ENCODE data around the gene FAM117A. TPM values are rescaled to one million over a fixed set of nuclear protein-coding genes. Genes with fewer than 3 reads are reported as not detected.

The FAM117A gene
- total and polyA plus RNA-seq, 10 of the 15 experiments (the other 5 are each of a cell fraction or from before 2014, with no cell fraction given) = 2.1 to 29.6 (median 20.0) TPM

GRCh38 chr17:49766918-49767530 is 3.1 kb upstream of the FAM117A start:
- Histone ChIP-seq H2AFZ (ENCODE audit: control insufficient read depth, low read depth, low read length) (no peak overlapping the region), H3K4me2 (ENCODE audit: control insufficient read depth, insufficient read depth) (no peak overlapping the region), H3K4me1 (ENCODE audit: control insufficient read depth, insufficient read depth, low read length) (peaks cover 2% of the 10 kb centered on the region), H3K9me3 (replicated peaks; ENCODE audit: control insufficient read depth, insufficient read depth, low read length) (no peaks in the 10 kb centered on the region), H3K27me3 (replicated peaks in 1 of 2; ENCODE audit: control insufficient read depth in 2 of 2, insufficient read depth in 2 of 2, low read length in 1 of 2) (peaks cover 0 to 1% of the 10 kb centered on the region in 2 experiments; a peak in 1 of 4 replicates), H4K20me1 (ENCODE audit: control insufficient read depth, insufficient read depth) (no peaks in the 10 kb centered on the region; the same call in 1 of the 2 replicates), H3K36me3 (ENCODE audit: control insufficient read depth in 2 of 2, insufficient read depth in 2 of 2, low read length in 1 of 2) (no peaks in the 10 kb centered on the region), H3K4me3 (no peak overlapping the region), H3K27ac (ENCODE audit: control insufficient read depth, insufficient read depth) (no peak overlapping the region), H3K9ac (ENCODE audit: control insufficient read depth, insufficient read depth, low read length) (no peak overlapping the region), H3K79me2 (ENCODE audit: control insufficient read depth, insufficient read depth, low read length) (peaks cover 14% of the 10 kb centered on the region)
- no peak for DNase-seq (ENCODE audit: low read depth, low spot score)
- RAD21 ChIA-PET (ENCODE audit: unreplicated experiment) = interaction anchor here (0.8 to 1.4 kb wide), 3 partner anchors 17 to 58 kb away, joined by 3 to 4 read pairs (median 4); no protein-coding TSS in a partner anchor
- in situ Hi-C loops (cut with MboI) (no loop called here), intact Hi-C loops (cut with micrococcal nuclease; ENCODE audit: unreplicated experiment) (no loop called here)
- no peak for FAIRE-seq
- ATAC-seq = no peak
- CTCF ChIA-PET = interaction anchor here (1.1 to 1.6 kb wide), 2 partner anchors 14 to 352 kb away, joined by 3 to 5 read pairs; partner anchors contain the start of gene PHB1
- 39% methylated on average over 3 of the region's 3 CpGs for WGBS (ENCODE audit: insufficient coverage, insufficient replicate concordance, low lambda C conversion rate, missing lambda C conversion rate)
- TF ChIP-seq ATF2 (IDR thresholded peaks at IDR 0.05; ENCODE audit: low read length) (no peak), RFX5 (IDR thresholded peaks at IDR 0.05; ENCODE audit: low read depth, low read length) (no peak), RELA (IDR thresholded peaks at IDR 0.05; ENCODE audit: borderline replicate concordance, partially characterized antibody) (no peak), MYB (IDR thresholded peaks at IDR 0.05; ENCODE audit: borderline replicate concordance, low read depth, low read length) (no peak), MYC (IDR thresholded peaks at IDR 0.05; ENCODE audit: insufficient read depth, insufficient read length, insufficient replicate concordance, low read length, severe bottlenecking) (no peak), SPI1 (IDR thresholded peaks at IDR 0.05; ENCODE audit: borderline replicate concordance, insufficient read depth, low read depth, low read length) (no peak), ZZZ3 (IDR thresholded peaks at IDR 0.05; ENCODE audit: control insufficient read depth, insufficient read length, low read depth) (no peak), CHD4 (IDR thresholded peaks at IDR 0.05) (no peak)
- TF ChIP-seq, protein P1, sequence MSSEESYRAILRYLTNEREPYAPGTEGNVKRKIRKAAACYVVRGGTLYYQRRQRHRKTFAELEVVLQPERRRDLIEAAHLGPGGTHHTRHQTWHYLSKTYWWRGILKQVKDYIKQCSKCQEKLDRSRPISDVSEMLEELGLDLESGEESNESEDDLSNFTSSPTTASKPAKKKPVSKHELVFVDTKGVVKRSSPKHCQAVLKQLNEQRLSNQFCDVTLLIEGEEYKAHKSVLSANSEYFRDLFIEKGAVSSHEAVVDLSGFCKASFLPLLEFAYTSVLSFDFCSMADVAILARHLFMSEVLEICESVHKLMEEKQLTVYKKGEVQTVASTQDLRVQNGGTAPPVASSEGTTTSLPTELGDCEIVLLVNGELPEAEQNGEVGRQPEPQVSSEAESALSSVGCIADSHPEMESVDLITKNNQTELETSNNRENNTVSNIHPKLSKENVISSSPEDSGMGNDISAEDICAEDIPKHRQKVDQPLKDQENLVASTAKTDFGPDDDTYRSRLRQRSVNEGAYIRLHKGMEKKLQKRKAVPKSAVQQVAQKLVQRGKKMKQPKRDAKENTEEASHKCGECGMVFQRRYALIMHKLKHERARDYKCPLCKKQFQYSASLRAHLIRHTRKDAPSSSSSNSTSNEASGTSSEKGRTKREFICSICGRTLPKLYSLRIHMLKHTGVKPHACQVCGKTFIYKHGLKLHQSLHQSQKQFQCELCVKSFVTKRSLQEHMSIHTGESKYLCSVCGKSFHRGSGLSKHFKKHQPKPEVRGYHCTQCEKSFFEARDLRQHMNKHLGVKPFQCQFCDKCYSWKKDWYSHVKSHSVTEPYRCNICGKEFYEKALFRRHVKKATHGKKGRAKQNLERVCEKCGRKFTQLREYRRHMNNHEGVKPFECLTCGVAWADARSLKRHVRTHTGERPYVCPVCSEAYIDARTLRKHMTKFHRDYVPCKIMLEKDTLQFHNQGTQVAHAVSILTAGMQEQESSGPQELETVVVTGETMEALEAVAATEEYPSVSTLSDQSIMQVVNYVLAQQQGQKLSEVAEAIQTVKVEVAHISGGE (CRISPR knock-in tag; IDR thresholded peaks at IDR 0.05) = no peak
- TF ChIP-seq, protein P2, sequence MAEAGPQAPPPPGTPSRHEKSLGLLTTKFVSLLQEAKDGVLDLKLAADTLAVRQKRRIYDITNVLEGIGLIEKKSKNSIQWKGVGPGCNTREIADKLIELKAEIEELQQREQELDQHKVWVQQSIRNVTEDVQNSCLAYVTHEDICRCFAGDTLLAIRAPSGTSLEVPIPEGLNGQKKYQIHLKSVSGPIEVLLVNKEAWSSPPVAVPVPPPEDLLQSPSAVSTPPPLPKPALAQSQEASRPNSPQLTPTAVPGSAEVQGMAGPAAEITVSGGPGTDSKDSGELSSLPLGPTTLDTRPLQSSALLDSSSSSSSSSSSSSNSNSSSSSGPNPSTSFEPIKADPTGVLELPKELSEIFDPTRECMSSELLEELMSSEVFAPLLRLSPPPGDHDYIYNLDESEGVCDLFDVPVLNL (IDR thresholded peaks at IDR 0.05; ENCODE audit: low read depth, low read length) = no peak
- TF ChIP-seq, protein P3, sequence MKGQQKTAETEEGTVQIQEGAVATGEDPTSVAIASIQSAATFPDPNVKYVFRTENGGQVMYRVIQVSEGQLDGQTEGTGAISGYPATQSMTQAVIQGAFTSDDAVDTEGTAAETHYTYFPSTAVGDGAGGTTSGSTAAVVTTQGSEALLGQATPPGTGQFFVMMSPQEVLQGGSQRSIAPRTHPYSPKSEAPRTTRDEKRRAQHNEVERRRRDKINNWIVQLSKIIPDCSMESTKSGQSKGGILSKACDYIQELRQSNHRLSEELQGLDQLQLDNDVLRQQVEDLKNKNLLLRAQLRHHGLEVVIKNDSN (IDR thresholded peaks at IDR 0.05; ENCODE audit: borderline replicate concordance, extremely low read length, insufficient read depth, low read depth, low read length) = no peak
- POLR2A ChIA-PET = interaction anchor here (1.7 to 8.5 kb wide), 2 partner anchors 18 to 20 kb away, joined by 6 to 116 read pairs; no protein-coding TSS in a partner anchor
- BruUV-seq (replicated peaks) = no TSS peak
- SMC1A ChIA-PET (ENCODE audit: uncharacterized antibody, unreplicated experiment) = interaction anchor here (0.8 to 12.5 kb wide), 7 partner anchors 9 to 59 kb away, joined by 3 to 128 read pairs (median 5); partner anchors contain the start of genes KAT7 and SLC35B1

Data from GM12878 (cell line).